Measurements from ENCODE around the gene RAD51B. TPM values are rescaled to one million over a fixed set of nuclear protein-coding genes. Genes with fewer than 3 reads are reported as not detected.

Gene RAD51B
- total and polyA plus RNA-seq, 2 of the 13 experiments (the other 11 are each of a cell fraction or from before 2014, with no cell fraction given): 7.0 to 9.5 TPM

GRCh38 chr14:68603533-68604360 is 784.2 kb downstream of the RAD51B start:
- Histone ChIP-seq H3K36me3 (replicated peaks in 1 of 2; ENCODE audit: control insufficient read depth in 1 of 2, insufficient read depth in 2 of 2, low read length in 2 of 2) (no peaks in the 10 kb centered on the region), H3K9ac (ENCODE audit: insufficient read depth, low read depth, low read length) (no peak overlapping the region), H3K4me2 (ENCODE audit: low read depth, low read length) (no peak overlapping the region), H3K27ac (ENCODE audit: extremely low read length, insufficient read depth, low read length) (no peak overlapping the region), H3K9me3 (ENCODE audit: low read length) (no peaks in the 10 kb centered on the region), H2AFZ (ENCODE audit: low read length) (no peak overlapping the region), H3K79me2 (ENCODE audit: insufficient read depth, low read length) (no peaks in the 10 kb centered on the region), H3K27me3 (ENCODE audit: control insufficient read depth in 1 of 2, insufficient read depth in 2 of 2, low read length in 2 of 2) (no peaks in the 10 kb centered on the region), H4K20me1 (ENCODE audit: insufficient read depth, low read length) (no peaks in the 10 kb centered on the region), H3K4me3 (replicated peaks in 1 of 3; ENCODE audit: insufficient read depth in 1 of 3, low read depth in 2 of 3, low read length in 3 of 3) (no peak overlapping the region), H3K4me1 (ENCODE audit: insufficient read depth, low read length) (peaks cover 92% of the 10 kb centered on the region)
- no peak for DNase-seq (ENCODE audit: low spot score)
- intact Hi-C loops (cut with micrococcal nuclease; ENCODE audit: unreplicated experiment) (loop anchor here (1.0 to 10.0 kb wide), 2 partner anchors 29 to 349 kb away; no protein-coding TSS in a partner anchor), in situ Hi-C loops (cut with HindIII; ENCODE audit: extremely low pct_ligation_motif_present, low pct_unique_long_range_greater_than_20kb) (no loop called here)
- ChIA-PET CTCF (ENCODE audit: low intra/inter-chr PET ratio, low total read pairs) (no interaction called here), POLR2A (interaction anchor here (0.6 kb wide), 1 partner anchor 189 kb away, joined by 4 read pairs; the partner anchor contains the start of gene ZFP36L1)
- FAIRE-seq: no peak
- no peak for ATAC-seq
- WGBS (ENCODE audit: low lambda C conversion rate): 88% methylated on average over 24 of the region's 25 CpGs
- no TSS peak for BruUV-seq (replicated peaks)
- TF ChIP-seq TARDBP (CRISPR knock-in tag; IDR thresholded peaks at IDR 0.05): no peak
- no peak for TF ChIP-seq GLI4 (CRISPR knock-in tag; IDR thresholded peaks at IDR 0.05; ENCODE audit: borderline replicate concordance)
- TF ChIP-seq, protein P1, sequence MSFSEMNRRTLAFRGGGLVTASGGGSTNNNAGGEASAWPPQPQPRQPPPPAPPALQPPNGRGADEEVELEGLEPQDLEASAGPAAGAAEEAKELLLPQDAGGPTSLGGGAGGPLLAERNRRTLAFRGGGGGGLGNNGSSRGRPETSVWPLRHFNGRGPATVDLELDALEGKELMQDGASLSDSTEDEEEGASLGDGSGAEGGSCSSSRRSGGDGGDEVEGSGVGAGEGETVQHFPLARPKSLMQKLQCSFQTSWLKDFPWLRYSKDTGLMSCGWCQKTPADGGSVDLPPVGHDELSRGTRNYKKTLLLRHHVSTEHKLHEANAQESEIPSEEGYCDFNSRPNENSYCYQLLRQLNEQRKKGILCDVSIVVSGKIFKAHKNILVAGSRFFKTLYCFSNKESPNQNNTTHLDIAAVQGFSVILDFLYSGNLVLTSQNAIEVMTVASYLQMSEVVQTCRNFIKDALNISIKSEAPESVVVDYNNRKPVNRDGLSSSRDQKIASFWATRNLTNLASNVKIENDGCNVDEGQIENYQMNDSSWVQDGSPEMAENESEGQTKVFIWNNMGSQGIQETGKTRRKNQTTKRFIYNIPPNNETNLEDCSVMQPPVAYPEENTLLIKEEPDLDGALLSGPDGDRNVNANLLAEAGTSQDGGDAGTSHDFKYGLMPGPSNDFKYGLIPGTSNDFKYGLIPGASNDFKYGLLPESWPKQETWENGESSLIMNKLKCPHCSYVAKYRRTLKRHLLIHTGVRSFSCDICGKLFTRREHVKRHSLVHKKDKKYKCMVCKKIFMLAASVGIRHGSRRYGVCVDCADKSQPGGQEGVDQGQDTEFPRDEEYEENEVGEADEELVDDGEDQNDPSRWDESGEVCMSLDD (CRISPR knock-in tag; IDR thresholded peaks at IDR 0.05; ENCODE audit: borderline replicate concordance): no peak
- TF ChIP-seq SRSF1 (optimal IDR thresholded peaks at IDR 0.05; ENCODE audit: low read depth, low read length): no peak
- TF ChIP-seq FOSL1 (CRISPR knock-in tag; IDR thresholded peaks at IDR 0.05; ENCODE audit: borderline replicate concordance): no peak
- TF ChIP-seq FLYWCH1 (CRISPR knock-in tag; IDR thresholded peaks at IDR 0.05): no peak
- no peak for TF ChIP-seq PHF8 (CRISPR knock-in tag; IDR thresholded peaks at IDR 0.05)
- no peak for TF ChIP-seq BCL6 (CRISPR knock-in tag; IDR thresholded peaks at IDR 0.05)
- no peak for TF ChIP-seq ARNTL (CRISPR knock-in tag; IDR thresholded peaks at IDR 0.05)
- TF ChIP-seq, protein P2, sequence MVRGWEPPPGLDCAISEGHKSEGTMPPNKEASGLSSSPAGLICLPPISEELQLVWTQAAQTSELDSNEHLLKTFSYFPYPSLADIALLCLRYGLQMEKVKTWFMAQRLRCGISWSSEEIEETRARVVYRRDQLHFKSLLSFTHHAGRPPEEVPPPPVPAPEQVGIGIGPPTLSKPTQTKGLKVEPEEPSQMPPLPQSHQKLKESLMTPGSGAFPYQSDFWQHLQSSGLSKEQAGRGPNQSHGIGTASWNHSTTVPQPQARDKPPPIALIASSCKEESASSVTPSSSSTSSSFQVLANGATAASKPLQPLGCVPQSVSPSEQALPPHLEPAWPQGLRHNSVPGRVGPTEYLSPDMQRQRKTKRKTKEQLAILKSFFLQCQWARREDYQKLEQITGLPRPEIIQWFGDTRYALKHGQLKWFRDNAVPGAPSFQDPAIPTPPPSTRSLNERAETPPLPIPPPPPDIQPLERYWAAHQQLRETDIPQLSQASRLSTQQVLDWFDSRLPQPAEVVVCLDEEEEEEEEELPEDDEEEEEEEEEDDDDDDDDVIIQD (CRISPR knock-in tag; IDR thresholded peaks at IDR 0.05; ENCODE audit: low read depth): no peak
- peak; percentile 25; the same call in 1 of the 2 replicates for TF ChIP-seq ZNF687 (CRISPR knock-in tag; IDR thresholded peaks at IDR 0.05)
- TF ChIP-seq BCL3 (CRISPR knock-in tag; IDR thresholded peaks at IDR 0.05): no peak
- TF ChIP-seq ZKSCAN8 (CRISPR knock-in tag; IDR thresholded peaks at IDR 0.05; ENCODE audit: borderline replicate concordance): no peak

Measured in HepG2 (cell line).